IPS-11a (cell line): ENCODE results near the gene AUH.
"Not testable (repeated sequence)": the region's sequence is repeated elsewhere in the genome, so short reads cannot be mapped to it uniquely, and the experiment has no call there.

Experiments used
- H3K4me3 ChIP-seq: one replicate; pipeline ENCODE4 v1.5.1; 2013; ENCODE audit warnings: low read depth, low read length, control low read depth

AUH gene

GRCh38 chr9:91361291-91362050 is at the start of gene AUH:
Gene AUH (minus strand): TSS chr9:91361918. CDS start chr9:91361889, 29 bp downstream.
- H3K4me3 ChIP-seq = peak within 1 kb of the TSS; percentile 98

GRCh38 chr9:91411096-91411771 is 49.5 kb upstream of the AUH start:
- H3K4me3 ChIP-seq = no peak overlapping the region

- H3K4me3 ChIP-seq = no peak overlapping the region
Observed at GRCh38 chr9:91410161-91410560, 48.4 kb upstream of the AUH start.

- no peak overlapping the region for H3K4me3 ChIP-seq
Observed at GRCh38 chr9:91408475-91408874, 46.8 kb upstream of the AUH start.

GRCh38 chr9:91407580-91408318 is 46.0 kb upstream of the AUH start:
- no peak overlapping the region for H3K4me3 ChIP-seq

- H3K4me3 ChIP-seq = no peak overlapping the region
Observed at GRCh38 chr9:91405343-91406077, 43.8 kb upstream of the AUH start.

GRCh38 chr9:91403665-91404543 is 42.2 kb upstream of the AUH start:
- no peak overlapping the region for H3K4me3 ChIP-seq

- no peak overlapping the region for H3K4me3 ChIP-seq
Observed at GRCh38 chr9:91398926-91399325, 37.2 kb upstream of the AUH start.

GRCh38 chr9:91395553-91396471 is 34.1 kb upstream of the AUH start:
- no peak overlapping the region for H3K4me3 ChIP-seq

- H3K4me3 ChIP-seq = no peak overlapping the region
Observed at GRCh38 chr9:91395106-91395552, 33.4 kb upstream of the AUH start.

- H3K4me3 ChIP-seq = no peak overlapping the region
Observed at GRCh38 chr9:91393826-91394225, 32.1 kb upstream of the AUH start.

GRCh38 chr9:91392435-91392834 is 30.7 kb upstream of the AUH start:
- H3K4me3 ChIP-seq = no peak overlapping the region

GRCh38 chr9:91391818-91392217 is 30.1 kb upstream of the AUH start:
- H3K4me3 ChIP-seq = no peak overlapping the region

GRCh38 chr9:91391412-91391811 is 29.7 kb upstream of the AUH start:
- no peak overlapping the region for H3K4me3 ChIP-seq

- H3K4me3 ChIP-seq = not testable (repeated sequence)
Observed at GRCh38 chr9:91389686-91390085, 28.0 kb upstream of the AUH start.

GRCh38 chr9:91386765-91387164 is 25.0 kb upstream of the AUH start:
- H3K4me3 ChIP-seq = no peak overlapping the region

- no peak overlapping the region for H3K4me3 ChIP-seq
Observed at GRCh38 chr9:91384954-91385353, 23.2 kb upstream of the AUH start.

- H3K4me3 ChIP-seq = no peak overlapping the region
Observed at GRCh38 chr9:91383577-91383976, 21.9 kb upstream of the AUH start.

GRCh38 chr9:91382298-91382697 is 20.6 kb upstream of the AUH start:
- H3K4me3 ChIP-seq = no peak overlapping the region
